ENCODE data around the gene FAM118A.
A peak's percentile ranks its signal among the peaks of the same experiment; 100 is the strongest.
"Not testable (repeated sequence)": the region's sequence is repeated elsewhere in the genome, so short reads cannot be mapped to it uniquely, and the experiment has no call there.

Gene FAM118A

GRCh38 chr22:45281010-45281409 is 28.7 kb upstream of the FAM118A start:
- no peak for DNase-seq (ENCODE audit: low read depth in 1 of 2, low spot score in 1 of 2)

GRCh38 chr22:45284705-45285262 is 24.9 kb upstream of the FAM118A start, which contains the start of gene UPK3A:
Gene UPK3A (plus strand): TSS chr22:45284949. CDS start chr22:45285014, 65 bp downstream.
- peak; percentile 21 to 55 for DNase-seq (ENCODE audit: low read depth in 1 of 2, low spot score in 1 of 2)

GRCh38 chr22:45285263-45286058 is 24.3 kb upstream of the FAM118A start:
- DNase-seq (ENCODE audit: low read depth in 1 of 2, low spot score in 1 of 2): no peak

- no peak for DNase-seq (ENCODE audit: low read depth in 1 of 2, low spot score in 1 of 2)
These were observed 22.7 kb upstream of the FAM118A start for GRCh38 chr22:45286854-45287551.

- no peak for DNase-seq (ENCODE audit: low read depth in 1 of 2, low spot score in 1 of 2)
These were observed 19.3 kb upstream of the FAM118A start for GRCh38 chr22:45290410-45290936.

GRCh38 chr22:45291061-45291930 is 18.4 kb upstream of the FAM118A start:
- DNase-seq (ENCODE audit: low read depth in 1 of 2, low spot score in 1 of 2): no peak

- DNase-seq (ENCODE audit: low read depth in 1 of 2, low spot score in 1 of 2): no peak
These were observed 17.8 kb upstream of the FAM118A start for GRCh38 chr22:45291931-45292290.

GRCh38 chr22:45292731-45293442 is 16.8 kb upstream of the FAM118A start:
- no peak for DNase-seq (ENCODE audit: low read depth in 1 of 2, low spot score in 1 of 2)

- no peak for DNase-seq (ENCODE audit: low read depth in 1 of 2, low spot score in 1 of 2)
These were observed 15.7 kb upstream of the FAM118A start for GRCh38 chr22:45294030-45294429.

- not testable (repeated sequence) for DNase-seq (ENCODE audit: low read depth in 1 of 2, low spot score in 1 of 2)
These were observed 14.7 kb upstream of the FAM118A start for GRCh38 chr22:45295004-45295403.

- DNase-seq (ENCODE audit: low read depth in 1 of 2, low spot score in 1 of 2): no peak
These were observed 14.2 kb upstream of the FAM118A start for GRCh38 chr22:45295492-45295891.

- DNase-seq (ENCODE audit: low read depth in 1 of 2, low spot score in 1 of 2): no peak
These were observed 13.0 kb upstream of the FAM118A start for GRCh38 chr22:45296628-45297297.

GRCh38 chr22:45298934-45299505 is 10.7 kb upstream of the FAM118A start:
- no peak for DNase-seq (ENCODE audit: low read depth in 1 of 2, low spot score in 1 of 2)

GRCh38 chr22:45302751-45303150 is 7.0 kb upstream of the FAM118A start:
- no peak for DNase-seq (ENCODE audit: low read depth in 1 of 2, low spot score in 1 of 2)

GRCh38 chr22:45303181-45303580 is 6.6 kb upstream of the FAM118A start:
- DNase-seq (ENCODE audit: low read depth in 1 of 2, low spot score in 1 of 2): no peak

GRCh38 chr22:45304971-45305370 is 4.8 kb upstream of the FAM118A start:
- DNase-seq (ENCODE audit: low read depth in 1 of 2, low spot score in 1 of 2): no peak

- DNase-seq (ENCODE audit: low read depth in 1 of 2, low spot score in 1 of 2): no peak
These were observed 4.2 kb upstream of the FAM118A start for GRCh38 chr22:45305456-45306075.

GRCh38 chr22:45306139-45306538 is 3.6 kb upstream of the FAM118A start:
- no peak for DNase-seq (ENCODE audit: low read depth in 1 of 2, low spot score in 1 of 2)

GRCh38 chr22:45308391-45308956 is 1.3 kb upstream of the FAM118A start:
- no peak for DNase-seq (ENCODE audit: low read depth in 1 of 2, low spot score in 1 of 2)
